WTC11 (cell line): ENCODE data around the gene AMIGO3. TPM values are rescaled to one million over a fixed set of nuclear protein-coding genes. Genes with fewer than 3 reads are reported as not detected.

ENCODE experiments used
- ATF6 ChIP-seq: sonication (generic); formaldehyde crosslinking; IDR thresholded peaks from 2 replicates; pipeline ENCODE4 v1.8.1; 2023; ENCODE audit warnings: mild to moderate bottlenecking, missing genetic modification reagents
- CDX4 ChIP-seq: fragments of 250-450 bp; sonication (Bioruptor Pico); IDR thresholded peaks from 2 replicates; pipeline ENCODE4 v1.9.0; 2021; ENCODE audit warnings: moderate library complexity, mild to moderate bottlenecking, inconsistent platforms, borderline replicate concordance
- CREM ChIP-seq: sonication (generic); formaldehyde crosslinking; IDR thresholded peaks from 2 replicates; pipeline ENCODE4 v1.8.1; 2022; ENCODE audit warnings: mild to moderate bottlenecking, missing genetic modification reagents, moderate library complexity
- E2F4 ChIP-seq: sonication (generic); formaldehyde crosslinking; IDR thresholded peaks from 2 replicates; pipeline ENCODE4 v1.8.1; 2022; ENCODE audit warnings: low read depth, mild to moderate bottlenecking, moderate library complexity, missing genetic modification reagents, borderline replicate concordance
- ESRRA ChIP-seq: sonication (generic); formaldehyde crosslinking; IDR thresholded peaks from 2 replicates; pipeline ENCODE4 v1.8.1; 2022; ENCODE audit warnings: mild to moderate bottlenecking, missing genetic modification reagents, borderline replicate concordance
- FOXP1 ChIP-seq: sonication (generic); formaldehyde crosslinking; IDR thresholded peaks from 2 replicates; pipeline ENCODE4 v1.8.0; 2022; ENCODE audit warnings: missing genetic modification reagents, mild to moderate bottlenecking, moderate library complexity, borderline replicate concordance
- NFATC4 ChIP-seq: fragments of 250-450 bp; sonication (Bioruptor Pico); IDR thresholded peaks from 2 replicates; pipeline ENCODE4 v1.9.0; 2021; ENCODE audit warnings: mild to moderate bottlenecking
- NR2C2 ChIP-seq: sonication (generic); formaldehyde crosslinking; IDR thresholded peaks from 2 replicates; pipeline ENCODE4 v1.8.0; 2022; ENCODE audit warnings: mild to moderate bottlenecking, missing genetic modification reagents
- PRDM15 ChIP-seq: sonication (generic); formaldehyde crosslinking; IDR thresholded peaks from 2 replicates; pipeline ENCODE4 v1.8.0; 2022; ENCODE audit warnings: missing genetic modification reagents
- PREB ChIP-seq: sonication (generic); formaldehyde crosslinking; IDR thresholded peaks from 2 replicates; pipeline ENCODE4 v1.8.1; 2022; ENCODE audit warnings: mild to moderate bottlenecking, missing genetic modification reagents, moderate library complexity, borderline replicate concordance
- RELA ChIP-seq: sonication (generic); formaldehyde crosslinking; IDR thresholded peaks from 2 replicates; pipeline ENCODE4 v1.8.1; 2022; ENCODE audit warnings: missing genetic modification reagents, mild to moderate bottlenecking, borderline replicate concordance
- TCF7 ChIP-seq: sonication (generic); formaldehyde crosslinking; IDR thresholded peaks from 2 replicates; pipeline ENCODE4 v1.8.0; 2022; ENCODE audit warnings: mild to moderate bottlenecking, low read depth, missing genetic modification reagents, moderate library complexity
- TEAD1 ChIP-seq: sonication (generic); formaldehyde crosslinking; IDR thresholded peaks from 2 replicates; pipeline ENCODE4 v1.8.0; 2022; ENCODE audit warnings: mild to moderate bottlenecking, missing genetic modification reagents
- TEAD4 ChIP-seq: sonication (generic); formaldehyde crosslinking; IDR thresholded peaks from 2 replicates; pipeline ENCODE4 v1.8.0; 2022; ENCODE audit warnings: mild to moderate bottlenecking, missing genetic modification reagents
- TP53 ChIP-seq: sonication (generic); formaldehyde crosslinking; IDR thresholded peaks from 2 replicates; pipeline ENCODE4 v1.8.1; 2023; ENCODE audit warnings: mild to moderate bottlenecking, missing genetic modification reagents
- USF2 ChIP-seq: sonication (generic); formaldehyde crosslinking; IDR thresholded peaks from 2 replicates; pipeline ENCODE4 v1.8.1; 2023; ENCODE audit warnings: mild to moderate bottlenecking, missing genetic modification reagents, moderate library complexity
- ZBTB21 ChIP-seq: sonication (generic); formaldehyde crosslinking; IDR thresholded peaks from 2 replicates; pipeline ENCODE4 v1.8.1; 2023; ENCODE audit warnings: mild to moderate bottlenecking, missing genetic modification reagents, borderline replicate concordance
- ZNF425 ChIP-seq: fragments of 250-450 bp; sonication (Bioruptor Pico); conservative IDR thresholded peaks from 2 replicates; pipeline ENCODE4 v1.9.0; 2021; ENCODE audit warnings: mild to moderate bottlenecking
- ZNF512 ChIP-seq: sonication (generic); formaldehyde crosslinking; IDR thresholded peaks from 2 replicates; pipeline ENCODE4 v1.8.1; 2022; ENCODE audit warnings: missing genetic modification reagents, borderline replicate concordance
- total RNA-seq: library from RNA; stranded (reverse); gene quantifications from 3 replicates; pipeline ENCODE4 v1.2.3, GENCODE V29; 2021

AMIGO3 gene
- total RNA-seq, 1 experiment from 2014 or later, result 3.9 TPM

GRCh38 chr3:49689046-49689907 lies 30.2 kb downstream of the AMIGO3 start, which contains the start of the genes MST1 and RNF123 (continued):
- TF ChIP-seq PREB (no peak), ZBTB21 (CRISPR knock-in tag) (peak; percentile 62; the same call in 1 of the 2 replicates), TEAD1 (peak; percentile 56), TEAD4 (CRISPR knock-in tag) (no peak; the same call in 1 of the 2 replicates), ATF6 (CRISPR knock-in tag) (no peak), ESRRA (CRISPR knock-in tag) (peak; percentile 28; the same call in 1 of the 2 replicates), NFATC4 (CRISPR knock-in tag) (no peak), TCF7 (CRISPR knock-in tag) (0 out of 2 replicates have a peak, but pooled peaks have one; percentile 51), FOXP1 (CRISPR knock-in tag) (peak; percentile 94), TP53 (peak; percentile 89), NR2C2 (CRISPR knock-in tag) (peak; percentile 51), E2F4 (CRISPR knock-in tag) (no peak), PRDM15 (no peak), ZNF425 (CRISPR knock-in tag) (no peak), ZNF512 (CRISPR knock-in tag) (no peak), USF2 (CRISPR knock-in tag) (no peak; the same call in 1 of the 2 replicates), RELA (no peak), CDX4 (CRISPR knock-in tag) (no peak), CREM (CRISPR knock-in tag) (peak; percentile 55; the same call in 1 of the 2 replicates)
